Transverse colon (tissue), 3 donors: ENCODE measurements around the gene SLC16A6.

Experiments
- EP300 ChIP-seq: sonication (generic); formaldehyde crosslinking; IDR thresholded peaks from one replicate; pipeline ENCODE4 v1.6.1; 2017; ENCODE audit warnings: antibody characterized with exemption, low read depth
- POLR2AphosphoS5 ChIP-seq, 3 donors: sonication (generic); formaldehyde crosslinking; IDR thresholded peaks; one replicate each; pipeline ENCODE4 v1.6.1; 2016; ENCODE audit warnings: antibody characterized with exemption in 3 of 3

- TF ChIP-seq EP300 (no peak), POLR2AphosphoS5 (IDR thresholded peaks at IDR 0.05) (no peak)
These were observed 68.3 kb downstream of the SLC16A6 start for GRCh38 chr17:68222606-68223005.
